ENCODE measurements around the gene MYOM3.

Gene MYOM3

DNA sequence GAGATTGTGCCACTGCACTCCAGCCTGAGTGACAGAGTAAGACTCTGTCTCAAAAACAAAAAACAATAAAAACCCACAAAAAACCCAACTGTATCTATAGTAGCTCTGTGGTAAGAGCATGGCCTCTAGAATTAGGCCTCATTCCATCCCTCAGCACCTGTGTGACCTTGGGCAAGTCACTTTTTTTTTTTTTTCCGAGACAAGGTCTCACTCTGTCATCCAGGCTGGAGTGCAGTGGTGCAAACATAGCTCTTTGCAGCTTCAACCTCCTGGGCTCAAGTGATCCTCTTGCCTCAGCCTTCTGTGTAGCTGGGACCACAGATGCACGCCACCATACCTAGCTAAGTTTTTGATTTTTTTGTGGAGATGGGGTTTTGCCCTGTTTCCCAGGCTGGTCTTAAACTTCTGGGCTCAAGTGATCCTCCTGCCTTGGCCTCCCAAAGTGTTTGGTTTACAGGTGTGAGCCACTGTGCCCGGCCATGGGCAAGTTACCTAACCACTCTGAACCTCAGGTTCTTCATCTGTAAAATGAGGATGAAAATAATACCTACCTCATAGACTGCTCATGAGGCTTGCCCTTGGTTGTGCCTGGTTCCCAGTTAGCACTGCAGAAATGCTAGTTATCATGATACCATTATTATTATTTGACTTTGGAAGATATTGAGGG lies 15.3 kb upstream of the MYOM3 start:
- H4K20me1 ChIP-seq (ENCODE audit: insufficient read depth, low read length), result no peaks in the 10 kb centered on the region
- no peak for DNase-seq
- no peak overlapping the region for H2AFZ ChIP-seq (ENCODE audit: low read length)
- no peak overlapping the region for H3K4me3 ChIP-seq (ENCODE audit: low read length)
- no peaks in the 10 kb centered on the region for H3F3A ChIP-seq (ENCODE audit: insufficient read depth, low read length)
- no peaks in the 10 kb centered on the region for H3K4me1 ChIP-seq (ENCODE audit: low read length)
- no peak overlapping the region for H3K27ac ChIP-seq (ENCODE audit: low read length)
- no peaks in the 10 kb centered on the region for H3K9me3 ChIP-seq (replicated peaks; ENCODE audit: insufficient read depth, low read length)
- no peak overlapping the region for H3K9ac ChIP-seq (ENCODE audit: low read length)
- no peaks in the 10 kb centered on the region for H3K9me2 ChIP-seq (replicated peaks; ENCODE audit: insufficient read depth, low read length)
- H3K79me2 ChIP-seq (ENCODE audit: low read length), result no peaks in the 10 kb centered on the region
- no peak for TF ChIP-seq EZH2phosphoT487 (IDR thresholded peaks at IDR 0.05; ENCODE audit: low read length)
- TF ChIP-seq, protein P1, sequence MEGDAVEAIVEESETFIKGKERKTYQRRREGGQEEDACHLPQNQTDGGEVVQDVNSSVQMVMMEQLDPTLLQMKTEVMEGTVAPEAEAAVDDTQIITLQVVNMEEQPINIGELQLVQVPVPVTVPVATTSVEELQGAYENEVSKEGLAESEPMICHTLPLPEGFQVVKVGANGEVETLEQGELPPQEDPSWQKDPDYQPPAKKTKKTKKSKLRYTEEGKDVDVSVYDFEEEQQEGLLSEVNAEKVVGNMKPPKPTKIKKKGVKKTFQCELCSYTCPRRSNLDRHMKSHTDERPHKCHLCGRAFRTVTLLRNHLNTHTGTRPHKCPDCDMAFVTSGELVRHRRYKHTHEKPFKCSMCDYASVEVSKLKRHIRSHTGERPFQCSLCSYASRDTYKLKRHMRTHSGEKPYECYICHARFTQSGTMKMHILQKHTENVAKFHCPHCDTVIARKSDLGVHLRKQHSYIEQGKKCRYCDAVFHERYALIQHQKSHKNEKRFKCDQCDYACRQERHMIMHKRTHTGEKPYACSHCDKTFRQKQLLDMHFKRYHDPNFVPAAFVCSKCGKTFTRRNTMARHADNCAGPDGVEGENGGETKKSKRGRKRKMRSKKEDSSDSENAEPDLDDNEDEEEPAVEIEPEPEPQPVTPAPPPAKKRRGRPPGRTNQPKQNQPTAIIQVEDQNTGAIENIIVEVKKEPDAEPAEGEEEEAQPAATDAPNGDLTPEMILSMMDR (IDR thresholded peaks at IDR 0.05; ENCODE audit: low read length), result no peak
- TF ChIP-seq EZH2 (optimal IDR thresholded peaks at IDR 0.05; ENCODE audit: low read depth, low read length), result no peak
- H3K27me3 ChIP-seq (replicated peaks; ENCODE audit: insufficient read depth, low read length), result no peaks in the 10 kb centered on the region
- no peaks in the 10 kb centered on the region for H3K36me3 ChIP-seq (replicated peaks; ENCODE audit: insufficient read depth, low read length)
- no peak overlapping the region for H3K4me2 ChIP-seq (ENCODE audit: low read depth, low read length)

DNA sequence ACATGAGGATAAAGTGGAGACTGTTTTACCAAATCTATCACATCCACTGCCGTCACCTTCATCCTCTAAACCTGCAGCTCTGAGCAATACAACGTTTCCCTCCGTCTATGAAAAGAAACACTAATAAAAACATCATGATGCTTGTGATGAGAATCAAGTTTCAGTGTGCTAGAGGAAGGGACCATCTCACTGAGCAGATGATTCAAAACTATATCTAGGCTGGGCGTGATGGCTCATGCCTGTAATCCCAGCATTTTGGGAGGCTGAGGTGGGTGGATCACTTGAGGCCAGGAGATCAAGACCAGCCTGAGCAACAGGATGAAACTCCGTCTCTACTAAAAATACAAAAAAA lies 14.7 kb upstream of the MYOM3 start:
- no peak for TF ChIP-seq EZH2phosphoT487 (IDR thresholded peaks at IDR 0.05; ENCODE audit: low read length)
- TF ChIP-seq, protein P1 (IDR thresholded peaks at IDR 0.05; ENCODE audit: low read length), result no peak
- no peak for TF ChIP-seq EZH2 (optimal IDR thresholded peaks at IDR 0.05; ENCODE audit: low read depth, low read length)
- no peak for DNase-seq
- H3K4me2 ChIP-seq (ENCODE audit: low read depth, low read length), result no peak overlapping the region
- H3K27me3 ChIP-seq (replicated peaks; ENCODE audit: insufficient read depth, low read length), result no peaks in the 10 kb centered on the region
- H3K9me3 ChIP-seq (replicated peaks; ENCODE audit: insufficient read depth, low read length), result no peaks in the 10 kb centered on the region
- H3K4me3 ChIP-seq (ENCODE audit: low read length), result no peak overlapping the region
- no peaks in the 10 kb centered on the region for H3K36me3 ChIP-seq (replicated peaks; ENCODE audit: insufficient read depth, low read length)
- H3F3A ChIP-seq (ENCODE audit: insufficient read depth, low read length), result no peaks in the 10 kb centered on the region
- no peaks in the 10 kb centered on the region for H3K4me1 ChIP-seq (ENCODE audit: low read length)
- no peaks in the 10 kb centered on the region for H3K79me2 ChIP-seq (ENCODE audit: low read length)
- no peaks in the 10 kb centered on the region for H4K20me1 ChIP-seq (ENCODE audit: insufficient read depth, low read length)
- no peaks in the 10 kb centered on the region for H3K9me2 ChIP-seq (replicated peaks; ENCODE audit: insufficient read depth, low read length)
- H3K9ac ChIP-seq (ENCODE audit: low read length), result no peak overlapping the region
- no peak overlapping the region for H2AFZ ChIP-seq (ENCODE audit: low read length)
- no peak overlapping the region for H3K27ac ChIP-seq (ENCODE audit: low read length)

DNA sequence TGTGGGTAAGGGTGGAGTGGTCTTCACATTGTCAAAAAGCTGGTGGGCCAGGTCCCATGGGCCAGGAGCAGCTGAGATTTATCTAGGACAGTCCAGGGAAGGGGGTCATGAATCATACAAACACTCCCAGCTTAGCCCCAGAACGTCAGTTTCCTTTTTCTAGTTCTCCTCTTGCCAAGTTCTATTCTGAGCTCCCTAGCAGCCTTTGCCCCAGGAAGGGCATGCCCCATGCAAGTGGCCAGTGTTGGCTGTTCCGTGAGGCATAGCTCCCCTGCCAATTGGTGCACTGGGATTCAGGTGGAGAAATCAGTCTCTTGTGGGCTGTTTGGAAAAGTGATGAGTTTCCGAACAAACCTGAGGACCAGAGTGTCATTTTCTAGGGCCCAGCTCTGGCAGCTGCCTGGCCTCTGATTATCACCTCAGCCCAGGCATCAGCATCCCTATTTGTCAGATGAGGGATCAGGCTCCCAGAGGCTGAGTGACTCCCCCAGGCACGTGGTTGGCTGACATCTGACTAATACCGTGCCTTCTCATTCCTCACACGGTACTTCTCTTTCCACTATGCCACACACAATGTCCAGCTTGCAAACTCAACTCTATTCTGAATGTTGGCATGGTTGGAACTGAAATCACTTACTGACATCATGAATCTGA lies 14.2 kb upstream of the MYOM3 start:
- Histone ChIP-seq H3K79me2 (ENCODE audit: low read length) (no peaks in the 10 kb centered on the region), H2AFZ (ENCODE audit: low read length) (no peak overlapping the region), H3K27ac (ENCODE audit: low read length) (no peak overlapping the region), H3K4me2 (ENCODE audit: low read depth, low read length) (no peak overlapping the region), H3K36me3 (replicated peaks; ENCODE audit: insufficient read depth, low read length) (no peaks in the 10 kb centered on the region), H3F3A (ENCODE audit: insufficient read depth, low read length) (no peaks in the 10 kb centered on the region), H3K9ac (ENCODE audit: low read length) (no peak overlapping the region), H4K20me1 (ENCODE audit: insufficient read depth, low read length) (no peaks in the 10 kb centered on the region), H3K9me2 (replicated peaks; ENCODE audit: insufficient read depth, low read length) (no peaks in the 10 kb centered on the region), H3K4me3 (ENCODE audit: low read length) (no peak overlapping the region), H3K9me3 (replicated peaks; ENCODE audit: insufficient read depth, low read length) (no peaks in the 10 kb centered on the region), H3K4me1 (ENCODE audit: low read length) (no peaks in the 10 kb centered on the region), H3K27me3 (replicated peaks; ENCODE audit: insufficient read depth, low read length) (no peaks in the 10 kb centered on the region)
- DNase-seq, result no peak
- no peak for TF ChIP-seq EZH2 (optimal IDR thresholded peaks at IDR 0.05; ENCODE audit: low read depth, low read length)
- no peak for TF ChIP-seq EZH2phosphoT487 (IDR thresholded peaks at IDR 0.05; ENCODE audit: low read length)
- TF ChIP-seq, protein P1 (IDR thresholded peaks at IDR 0.05; ENCODE audit: low read length), result no peak
